H1 (cell line): ENCODE measurements around the gene TMEM185A. TPM values are rescaled to one million over a fixed set of nuclear protein-coding genes. Genes with fewer than 3 reads are reported as not detected.

ENCODE experiments used
- CTCF ChIA-PET: fragments of 300-600 bp; sonication (Branson Sonifier 250); formaldehyde crosslinking; loops from one replicate; lab custom pipeline; 2021; ENCODE audit not compliant: partially characterized antibody; lab: Charles Lee
- POLR2A ChIA-PET: fragments of 300-600 bp; sonication (Branson Sonifier 250); formaldehyde crosslinking; loops from one replicate; lab custom pipeline; 2021; ENCODE audit warnings: inconsistent platforms; ENCODE audit not compliant: partially characterized antibody; lab: Charles Lee
- DNase-seq, 2 experiments: peaks; one replicate each; pipeline versions ENCODE4 v3.0.0 to v3.0.0-alpha.2; 2010 to 2022; ENCODE audit warnings: low spot score in 2 of 2, low read depth in 1 of 2, mixed read lengths in 1 of 2
- FAIRE-seq: peaks from 2 replicates; lab custom pipeline; 2011; peaks lifted over from hg19 to GRCh38; lab: Jason Lieb, UNC
- H2AFZ ChIP-seq: 2 replicates; pipeline ENCODE4 v1.8.1; 2012; ENCODE audit warnings: low read length, inconsistent platforms
- H2AK5ac ChIP-seq: 2 replicates; pipeline ENCODE4 v1.6.1; 2013; ENCODE audit warnings: low read depth, low read length
- H2BK120ac ChIP-seq: replicated peaks from 2 replicates; pipeline ENCODE3; 2013; ENCODE audit warnings: low read depth, low read length, inconsistent platforms
- H2BK12ac ChIP-seq: 2 replicates; pipeline ENCODE4 v1.6.1; 2013; ENCODE audit warnings: low read depth, low read length
- H2BK15ac ChIP-seq: 2 replicates; pipeline ENCODE4 v1.6.1; 2013; ENCODE audit warnings: low read length
- H2BK20ac ChIP-seq: 2 replicates; pipeline ENCODE4 v1.6.1; 2013; ENCODE audit warnings: low read length
- H2BK5ac ChIP-seq: 2 replicates; pipeline ENCODE4 v1.6.1; 2013; ENCODE audit warnings: low read depth, low read length
- H3K14ac ChIP-seq: 2 replicates; pipeline ENCODE4 v1.6.1; 2013; ENCODE audit warnings: inconsistent platforms; ENCODE audit not compliant: insufficient read length
- H3K18ac ChIP-seq: 2 replicates; pipeline ENCODE4 v1.6.1; 2013; ENCODE audit warnings: low read length; ENCODE audit errors: extremely low read depth
- H3K23ac ChIP-seq: 2 replicates; pipeline ENCODE4 v1.6.1; 2013; ENCODE audit warnings: inconsistent platforms; ENCODE audit not compliant: insufficient read length
- H3K23me2 ChIP-seq: 2 replicates; pipeline ENCODE4 v1.6.1; 2013; ENCODE audit warnings: low read depth, low read length
- H3K27ac ChIP-seq: 2 replicates; pipeline ENCODE4 v1.6.1; 2011; ENCODE audit warnings: low read depth, low read length, inconsistent platforms
- H3K27me3 ChIP-seq, 4 experiments: replicated peaks in 1 of 4; 1 replicate in 1 of 4; 2 replicates in 3 of 4; pipeline versions ENCODE4 v1.6.1 to v1.8.1; 2011 to 2013; ENCODE audit warnings: low read length in 3 of 4, mild to moderate bottlenecking in 3 of 4, inconsistent platforms in 2 of 4, mixed read lengths in 2 of 4, moderate library complexity in 1 of 4; ENCODE audit not compliant: control insufficient read depth in 3 of 4, insufficient read depth in 3 of 4; ENCODE audit errors: extremely low read depth in 1 of 4
- H3K36me3 ChIP-seq, 4 experiments: 2 replicates each; pipeline versions ENCODE4 v1.6.1 to v1.8.1; 2011 to 2013; ENCODE audit warnings: mild to moderate bottlenecking in 4 of 4, low read length in 3 of 4, moderate library complexity in 2 of 4, control low read depth in 1 of 4, inconsistent platforms in 1 of 4; ENCODE audit not compliant: insufficient read depth in 4 of 4, control insufficient read depth in 2 of 4
- H3K4ac ChIP-seq: replicated peaks from 2 replicates; pipeline ENCODE3; 2013; ENCODE audit warnings: low read length, low read depth, mixed read lengths, inconsistent platforms; ENCODE audit not compliant: insufficient read length
- H3K4me1 ChIP-seq, 4 experiments: replicated peaks in 1 of 4; 1 replicate in 1 of 4; 2 replicates in 3 of 4; pipeline versions ENCODE4 v1.6.1 to v1.8.1; 2011 to 2013; ENCODE audit warnings: low read length in 3 of 4, inconsistent platforms in 2 of 4, mixed read lengths in 1 of 4; ENCODE audit not compliant: insufficient read depth in 4 of 4, control insufficient read depth in 3 of 4
- H3K4me2 ChIP-seq, 2 experiments: 2 replicates each; pipeline versions ENCODE4 v1.6.1 to v1.8.1; 2011 to 2013; ENCODE audit warnings: low read depth in 2 of 2, low read length in 2 of 2, control low read depth in 1 of 2, inconsistent platforms in 1 of 2, mild to moderate bottlenecking in 1 of 2; ENCODE audit not compliant: insufficient read depth in 1 of 2
- H3K4me3 ChIP-seq, 4 experiments: fragments of 200-600, 300-600 bp in 1 of 4; sonication (generic), shearing (Covaris generic), sonication (Bioruptor Twin) in 1 of 4; 2 replicates each; pipeline versions ENCODE4 v1.5.1 to v1.8.1; 2011 to 2016; ENCODE audit warnings: low read length in 4 of 4, low read depth in 3 of 4, control low read depth in 2 of 4, inconsistent platforms in 2 of 4, mild to moderate bottlenecking in 2 of 4, mixed read lengths in 1 of 4, moderate library complexity in 1 of 4; ENCODE audit not compliant: insufficient read depth in 2 of 4; ENCODE audit errors: extremely low read depth in 1 of 4
- H3K56ac ChIP-seq: replicated peaks from 2 replicates; pipeline ENCODE3; 2013; ENCODE audit warnings: low read depth, mild to moderate bottlenecking, mixed read lengths, low read length, inconsistent platforms; ENCODE audit not compliant: insufficient read length
- H3K79me1 ChIP-seq: 2 replicates; pipeline ENCODE4 v1.6.1; 2013; ENCODE audit warnings: low read depth, low read length, control low read depth
- H3K79me2 ChIP-seq, 2 experiments: 2 replicates each; pipeline versions ENCODE4 v1.6.1 to v1.8.1; 2012 to 2013; ENCODE audit warnings: low read length in 2 of 2, mild to moderate bottlenecking in 2 of 2, inconsistent platforms in 1 of 2; ENCODE audit not compliant: insufficient read depth in 2 of 2, control insufficient read depth in 1 of 2
- H3K9ac ChIP-seq, 4 experiments: replicated peaks in 1 of 4; 1 replicate in 1 of 4; 2 replicates in 3 of 4; pipeline versions ENCODE4 v1.6.1 to v1.8.1; 2011 to 2013; ENCODE audit warnings: low read depth in 3 of 4, low read length in 3 of 4, control low read depth in 2 of 4, mild to moderate bottlenecking in 2 of 4, moderate library complexity in 2 of 4, inconsistent platforms in 1 of 4; ENCODE audit errors: extremely low read depth in 1 of 4
- H3K9me3 ChIP-seq, 2 experiments: 2 replicates each; pipeline versions ENCODE4 v1.6.1 to v1.8.1; 2012 to 2013; ENCODE audit warnings: mild to moderate bottlenecking in 2 of 2, moderate library complexity in 2 of 2, control low read depth in 1 of 2, inconsistent platforms in 1 of 2, low read depth in 1 of 2, low read length in 1 of 2, mixed read lengths in 1 of 2; ENCODE audit not compliant: insufficient read depth in 2 of 2
- H4K20me1 ChIP-seq, 2 experiments: replicated peaks in 1 of 2; 2 replicates each; pipeline versions ENCODE3 to v1.8.1; 2011 to 2013; ENCODE audit warnings: inconsistent platforms in 2 of 2, low read length in 2 of 2, mild to moderate bottlenecking in 1 of 2; ENCODE audit not compliant: insufficient read depth in 2 of 2, control insufficient read depth in 1 of 2
- H4K5ac ChIP-seq: 2 replicates; pipeline ENCODE4 v1.6.1; 2013; ENCODE audit warnings: low read length, low read depth, mixed read lengths, inconsistent platforms; ENCODE audit not compliant: insufficient read length
- H4K8ac ChIP-seq: 2 replicates; pipeline ENCODE4 v1.8.0; 2013; ENCODE audit warnings: mild to moderate bottlenecking, moderate library complexity, low read length, inconsistent platforms; ENCODE audit not compliant: insufficient read depth; ENCODE audit errors: extremely low read depth
- H4K91ac ChIP-seq: replicated peaks from 2 replicates; pipeline ENCODE3; 2013; ENCODE audit warnings: low read length, mixed read lengths, inconsistent platforms; ENCODE audit not compliant: insufficient read length
- EGR1 ChIP-seq: IDR thresholded peaks from 2 replicates; pipeline ENCODE4 v1.6.1; 2011; ENCODE audit warnings: low read depth, low read length, borderline replicate concordance
- EP300 ChIP-seq, 2 experiments: IDR thresholded peaks; 1 replicate in 1 of 2; 2 replicates in 1 of 2; pipeline ENCODE4 v1.6.1; 2011 to 2012; ENCODE audit warnings: low read depth in 2 of 2, low read length in 2 of 2, mild to moderate bottlenecking in 2 of 2, borderline replicate concordance in 1 of 2, inconsistent platforms in 1 of 2, moderate library complexity in 1 of 2
- FOSL1 ChIP-seq: IDR thresholded peaks from 2 replicates; pipeline ENCODE4 v1.6.1; 2011; ENCODE audit warnings: mild to moderate bottlenecking, low read depth, low read length, moderate library complexity; ENCODE audit not compliant: insufficient read depth
- MAFK ChIP-seq: IDR thresholded peaks from 2 replicates; pipeline ENCODE4 v1.6.1; 2012; ENCODE audit warnings: low read depth, mild to moderate bottlenecking, improper control_type of control experiment, low read length
- polyA plus RNA-seq, 7 experiments: library from polyadenylated mRNA; depleted of rRNA in 3 of 7; stranded (reverse) in 5 of 7; unstranded in 2 of 7; fragments of >200 nt in 5 of 7; fragments of 200-250 nt in 2 of 7; gene quantifications; 1 replicate in 5 of 7; 2 replicates in 1 of 7; 4 replicates in 1 of 7; pipeline versions ENCODE4 v1.2.1 to v1.2.3, GENCODE V29; 2011 to 2013; ENCODE audit warnings: missing spikeins in 2 of 7, mixed read lengths in 2 of 7
- total RNA-seq: library from RNA; stranded (reverse); fragmentation: NEBNext Ultra II Directional; extraction: Animal tissue kit (Norgen Biotek cat#: 25700); gene quantifications from 2 replicates; pipeline ENCODE4 v1.2.1, GENCODE V29; 2021
- TF ChIP-seq, protein P1 (sequence below), 3 experiments: IDR thresholded peaks; 1 replicate in 2 of 3; 2 replicates in 1 of 3; pipeline versions ENCODE4 v1.5.1 to v1.6.1; 2011; ENCODE audit warnings: low read length in 3 of 3, mild to moderate bottlenecking in 3 of 3, inconsistent platforms in 2 of 3, low read depth in 1 of 3, moderate library complexity in 1 of 3; ENCODE audit not compliant: insufficient read depth in 1 of 3; ENCODE audit errors: control extremely low read depth in 1 of 3
- TF ChIP-seq, protein P2 (sequence below): IDR thresholded peaks from 2 replicates; pipeline ENCODE4 v1.6.1; 2012; ENCODE audit warnings: inconsistent platforms

The TMEM185A gene
- total and polyA plus RNA-seq, 2 of the 8 experiments (the other 6 are each of a cell fraction or from before 2014, with no cell fraction given), result 15.0 to 26.5 TPM

DNA sequence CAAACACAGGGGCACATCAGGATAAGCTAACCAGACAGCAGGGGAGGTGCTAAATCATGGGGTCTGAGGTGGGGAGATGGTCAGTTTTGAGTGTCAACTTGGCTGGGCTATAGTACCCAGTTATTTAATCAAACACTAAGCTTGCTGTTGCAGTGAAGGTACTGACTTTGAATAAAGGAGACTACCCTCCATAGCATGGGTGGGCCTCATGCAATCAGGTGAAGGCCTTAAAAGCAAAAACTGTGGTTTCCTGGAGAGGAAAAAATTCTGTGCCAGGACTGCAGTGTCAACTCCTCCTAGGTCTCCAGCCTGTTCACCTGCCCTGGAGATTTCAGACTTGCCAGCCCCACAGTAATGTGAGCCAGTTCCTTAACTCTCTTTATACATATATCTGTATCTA, 23.9 kb downstream of the TMEM185A start:
- Histone ChIP-seq H3K23me2 (no peaks in the 10 kb centered on the region), H4K5ac (no peak overlapping the region), H3K14ac (no peak overlapping the region), H2BK15ac (no peak overlapping the region), H3K9me3 (no peaks in the 10 kb centered on the region), H2BK5ac (no peak overlapping the region), H3K4me1 (no peaks in the 10 kb centered on the region), H3K56ac (no peak overlapping the region), H3K79me2 (no peaks in the 10 kb centered on the region; a peak in 1 of 4 replicates), H2AK5ac (no peak overlapping the region), H3K23ac (no peak overlapping the region), H3K4ac (no peak overlapping the region), H3K4me2 (no peak overlapping the region), H3K27me3 (no peaks in the 10 kb centered on the region), H3K4me3 (no peak overlapping the region), H3K9ac (no peak overlapping the region), H3K79me1 (no peaks in the 10 kb centered on the region), H3K36me3 (peaks cover 0 to 5% (median 2%) of the 10 kb centered on the region in 4 experiments; a peak in 3 of 8 replicates), H4K20me1 (no peaks in the 10 kb centered on the region), H3K18ac (no peak overlapping the region), H2BK20ac (no peak overlapping the region), H4K91ac (no peak overlapping the region), H2BK120ac (no peak overlapping the region), H2AFZ (no peak overlapping the region), H4K8ac (no peak overlapping the region), H2BK12ac (no peak overlapping the region), H3K27ac (no peak overlapping the region)
- CTCF ChIA-PET, result no interaction called here
- TF ChIP-seq, protein P1, sequence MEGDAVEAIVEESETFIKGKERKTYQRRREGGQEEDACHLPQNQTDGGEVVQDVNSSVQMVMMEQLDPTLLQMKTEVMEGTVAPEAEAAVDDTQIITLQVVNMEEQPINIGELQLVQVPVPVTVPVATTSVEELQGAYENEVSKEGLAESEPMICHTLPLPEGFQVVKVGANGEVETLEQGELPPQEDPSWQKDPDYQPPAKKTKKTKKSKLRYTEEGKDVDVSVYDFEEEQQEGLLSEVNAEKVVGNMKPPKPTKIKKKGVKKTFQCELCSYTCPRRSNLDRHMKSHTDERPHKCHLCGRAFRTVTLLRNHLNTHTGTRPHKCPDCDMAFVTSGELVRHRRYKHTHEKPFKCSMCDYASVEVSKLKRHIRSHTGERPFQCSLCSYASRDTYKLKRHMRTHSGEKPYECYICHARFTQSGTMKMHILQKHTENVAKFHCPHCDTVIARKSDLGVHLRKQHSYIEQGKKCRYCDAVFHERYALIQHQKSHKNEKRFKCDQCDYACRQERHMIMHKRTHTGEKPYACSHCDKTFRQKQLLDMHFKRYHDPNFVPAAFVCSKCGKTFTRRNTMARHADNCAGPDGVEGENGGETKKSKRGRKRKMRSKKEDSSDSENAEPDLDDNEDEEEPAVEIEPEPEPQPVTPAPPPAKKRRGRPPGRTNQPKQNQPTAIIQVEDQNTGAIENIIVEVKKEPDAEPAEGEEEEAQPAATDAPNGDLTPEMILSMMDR (IDR thresholded peaks at IDR 0.05; ENCODE audit: control extremely low read depth in 1 of 3, insufficient read depth in 1 of 3, low read depth in 1 of 3, low read length in 3 of 3), result no peak
- TF ChIP-seq EP300 (IDR thresholded peaks at IDR 0.05; ENCODE audit: borderline replicate concordance in 1 of 2, low read depth in 2 of 2, low read length in 2 of 2) (no peak), FOSL1 (no peak), MAFK (no peak), EGR1 (no peak)
- TF ChIP-seq, protein P2, sequence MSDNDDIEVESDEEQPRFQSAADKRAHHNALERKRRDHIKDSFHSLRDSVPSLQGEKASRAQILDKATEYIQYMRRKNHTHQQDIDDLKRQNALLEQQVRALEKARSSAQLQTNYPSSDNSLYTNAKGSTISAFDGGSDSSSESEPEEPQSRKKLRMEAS, result no peak
- FAIRE-seq (no peak), DNase-seq (no peak)
- POLR2A ChIA-PET, result no interaction called here
